H1 (cell line): ENCODE results near the gene ZNF770. TPM values are rescaled to one million over a fixed set of nuclear protein-coding genes. Genes with fewer than 3 reads are reported as not detected.

ENCODE experiments used
- CTCF ChIA-PET: fragments of 300-600 bp; sonication (Branson Sonifier 250); formaldehyde crosslinking; loops from one replicate; lab custom pipeline; 2021; ENCODE audit not compliant: partially characterized antibody; lab: Charles Lee
- POLR2A ChIA-PET: fragments of 300-600 bp; sonication (Branson Sonifier 250); formaldehyde crosslinking; loops from one replicate; lab custom pipeline; 2021; ENCODE audit warnings: inconsistent platforms; ENCODE audit not compliant: partially characterized antibody; lab: Charles Lee
- DNase-seq, 2 experiments: peaks; one replicate each; pipeline versions ENCODE4 v3.0.0 to v3.0.0-alpha.2; 2010 to 2022; ENCODE audit warnings: low spot score in 2 of 2, low read depth in 1 of 2, mixed read lengths in 1 of 2
- FAIRE-seq: peaks from 2 replicates; lab custom pipeline; 2011; peaks lifted over from hg19 to GRCh38; lab: Jason Lieb, UNC
- H2AFZ ChIP-seq: 2 replicates; pipeline ENCODE4 v1.8.1; 2012; ENCODE audit warnings: low read length, inconsistent platforms
- H2AK5ac ChIP-seq: 2 replicates; pipeline ENCODE4 v1.6.1; 2013; ENCODE audit warnings: low read depth, low read length
- H2BK120ac ChIP-seq: replicated peaks from 2 replicates; pipeline ENCODE3; 2013; ENCODE audit warnings: low read depth, low read length, inconsistent platforms
- H2BK12ac ChIP-seq: 2 replicates; pipeline ENCODE4 v1.6.1; 2013; ENCODE audit warnings: low read depth, low read length
- H2BK15ac ChIP-seq: 2 replicates; pipeline ENCODE4 v1.6.1; 2013; ENCODE audit warnings: low read length
- H2BK20ac ChIP-seq: 2 replicates; pipeline ENCODE4 v1.6.1; 2013; ENCODE audit warnings: low read length
- H2BK5ac ChIP-seq: 2 replicates; pipeline ENCODE4 v1.6.1; 2013; ENCODE audit warnings: low read depth, low read length
- H3K14ac ChIP-seq: 2 replicates; pipeline ENCODE4 v1.6.1; 2013; ENCODE audit warnings: inconsistent platforms; ENCODE audit not compliant: insufficient read length
- H3K18ac ChIP-seq: 2 replicates; pipeline ENCODE4 v1.6.1; 2013; ENCODE audit warnings: low read length; ENCODE audit errors: extremely low read depth
- H3K23ac ChIP-seq: 2 replicates; pipeline ENCODE4 v1.6.1; 2013; ENCODE audit warnings: inconsistent platforms; ENCODE audit not compliant: insufficient read length
- H3K23me2 ChIP-seq: 2 replicates; pipeline ENCODE4 v1.6.1; 2013; ENCODE audit warnings: low read depth, low read length
- H3K27ac ChIP-seq: 2 replicates; pipeline ENCODE4 v1.6.1; 2011; ENCODE audit warnings: low read depth, low read length, inconsistent platforms
- H3K27me3 ChIP-seq, 4 experiments: replicated peaks in 1 of 4; 1 replicate in 1 of 4; 2 replicates in 3 of 4; pipeline versions ENCODE4 v1.6.1 to v1.8.1; 2011 to 2013; ENCODE audit warnings: low read length in 3 of 4, mild to moderate bottlenecking in 3 of 4, inconsistent platforms in 2 of 4, mixed read lengths in 2 of 4, moderate library complexity in 1 of 4; ENCODE audit not compliant: control insufficient read depth in 3 of 4, insufficient read depth in 3 of 4; ENCODE audit errors: extremely low read depth in 1 of 4
- H3K36me3 ChIP-seq, 4 experiments: 2 replicates each; pipeline versions ENCODE4 v1.6.1 to v1.8.1; 2011 to 2013; ENCODE audit warnings: mild to moderate bottlenecking in 4 of 4, low read length in 3 of 4, moderate library complexity in 2 of 4, control low read depth in 1 of 4, inconsistent platforms in 1 of 4; ENCODE audit not compliant: insufficient read depth in 4 of 4, control insufficient read depth in 2 of 4
- H3K4ac ChIP-seq: replicated peaks from 2 replicates; pipeline ENCODE3; 2013; ENCODE audit warnings: low read length, low read depth, mixed read lengths, inconsistent platforms; ENCODE audit not compliant: insufficient read length
- H3K4me1 ChIP-seq, 4 experiments: replicated peaks in 1 of 4; 1 replicate in 1 of 4; 2 replicates in 3 of 4; pipeline versions ENCODE4 v1.6.1 to v1.8.1; 2011 to 2013; ENCODE audit warnings: low read length in 3 of 4, inconsistent platforms in 2 of 4, mixed read lengths in 1 of 4; ENCODE audit not compliant: insufficient read depth in 4 of 4, control insufficient read depth in 3 of 4
- H3K4me2 ChIP-seq, 2 experiments: 2 replicates each; pipeline versions ENCODE4 v1.6.1 to v1.8.1; 2011 to 2013; ENCODE audit warnings: low read depth in 2 of 2, low read length in 2 of 2, control low read depth in 1 of 2, inconsistent platforms in 1 of 2, mild to moderate bottlenecking in 1 of 2; ENCODE audit not compliant: insufficient read depth in 1 of 2
- H3K4me3 ChIP-seq, 4 experiments: fragments of 200-600, 300-600 bp in 1 of 4; sonication (generic), shearing (Covaris generic), sonication (Bioruptor Twin) in 1 of 4; 2 replicates each; pipeline versions ENCODE4 v1.5.1 to v1.8.1; 2011 to 2016; ENCODE audit warnings: low read length in 4 of 4, low read depth in 3 of 4, control low read depth in 2 of 4, inconsistent platforms in 2 of 4, mild to moderate bottlenecking in 2 of 4, mixed read lengths in 1 of 4, moderate library complexity in 1 of 4; ENCODE audit not compliant: insufficient read depth in 2 of 4; ENCODE audit errors: extremely low read depth in 1 of 4
- H3K56ac ChIP-seq: replicated peaks from 2 replicates; pipeline ENCODE3; 2013; ENCODE audit warnings: low read depth, mild to moderate bottlenecking, mixed read lengths, low read length, inconsistent platforms; ENCODE audit not compliant: insufficient read length
- H3K79me1 ChIP-seq: 2 replicates; pipeline ENCODE4 v1.6.1; 2013; ENCODE audit warnings: low read depth, low read length, control low read depth
- H3K79me2 ChIP-seq, 2 experiments: 2 replicates each; pipeline versions ENCODE4 v1.6.1 to v1.8.1; 2012 to 2013; ENCODE audit warnings: low read length in 2 of 2, mild to moderate bottlenecking in 2 of 2, inconsistent platforms in 1 of 2; ENCODE audit not compliant: insufficient read depth in 2 of 2, control insufficient read depth in 1 of 2
- H3K9ac ChIP-seq, 4 experiments: replicated peaks in 1 of 4; 1 replicate in 1 of 4; 2 replicates in 3 of 4; pipeline versions ENCODE4 v1.6.1 to v1.8.1; 2011 to 2013; ENCODE audit warnings: low read depth in 3 of 4, low read length in 3 of 4, control low read depth in 2 of 4, mild to moderate bottlenecking in 2 of 4, moderate library complexity in 2 of 4, inconsistent platforms in 1 of 4; ENCODE audit errors: extremely low read depth in 1 of 4
- H3K9me3 ChIP-seq, 2 experiments: 2 replicates each; pipeline versions ENCODE4 v1.6.1 to v1.8.1; 2012 to 2013; ENCODE audit warnings: mild to moderate bottlenecking in 2 of 2, moderate library complexity in 2 of 2, control low read depth in 1 of 2, inconsistent platforms in 1 of 2, low read depth in 1 of 2, low read length in 1 of 2, mixed read lengths in 1 of 2; ENCODE audit not compliant: insufficient read depth in 2 of 2
- H4K20me1 ChIP-seq, 2 experiments: replicated peaks in 1 of 2; 2 replicates each; pipeline versions ENCODE3 to v1.8.1; 2011 to 2013; ENCODE audit warnings: inconsistent platforms in 2 of 2, low read length in 2 of 2, mild to moderate bottlenecking in 1 of 2; ENCODE audit not compliant: insufficient read depth in 2 of 2, control insufficient read depth in 1 of 2
- H4K5ac ChIP-seq: 2 replicates; pipeline ENCODE4 v1.6.1; 2013; ENCODE audit warnings: low read length, low read depth, mixed read lengths, inconsistent platforms; ENCODE audit not compliant: insufficient read length
- H4K8ac ChIP-seq: 2 replicates; pipeline ENCODE4 v1.8.0; 2013; ENCODE audit warnings: mild to moderate bottlenecking, moderate library complexity, low read length, inconsistent platforms; ENCODE audit not compliant: insufficient read depth; ENCODE audit errors: extremely low read depth
- H4K91ac ChIP-seq: replicated peaks from 2 replicates; pipeline ENCODE3; 2013; ENCODE audit warnings: low read length, mixed read lengths, inconsistent platforms; ENCODE audit not compliant: insufficient read length
- BCL11A ChIP-seq, 2 experiments: IDR thresholded peaks; one replicate each; pipeline ENCODE4 v1.6.1; 2011; ENCODE audit warnings: low read depth in 2 of 2, low read length in 2 of 2, mild to moderate bottlenecking in 2 of 2
- KDM5A ChIP-seq: fragments of 200-600 bp; IDR thresholded peaks from 2 replicates; pipeline ENCODE4 v1.7.1; 2012; ENCODE audit warnings: mild to moderate bottlenecking, low read length, inconsistent platforms, mixed read lengths
- POU5F1 ChIP-seq: IDR thresholded peaks from 2 replicates; pipeline ENCODE4 v1.6.1; 2011; ENCODE audit warnings: low read depth, mild to moderate bottlenecking, low read length, moderate library complexity
- WGBS, 2 experiments: shearing (Covaris generic) in 1 of 2; methylation state at CpG; one replicate each; pipeline versions ENCODE4 v1.1.6 to v1.1.7; 2013 to 2015; ENCODE audit warnings: low lambda C conversion rate in 2 of 2, mixed read lengths in 2 of 2, inconsistent platforms in 1 of 2, low coverage in 1 of 2, missing lambda C conversion rate in 1 of 2; ENCODE audit not compliant: insufficient replicate concordance in 2 of 2, insufficient coverage in 1 of 2, insufficient read length in 1 of 2; ENCODE audit errors: extremely low coverage in 1 of 2, missing lambda C conversion rate in 1 of 2; 5-methylcytosine and 5-hydroxymethylcytosine counted together
- polyA plus RNA-seq, 7 experiments: library from polyadenylated mRNA; depleted of rRNA in 3 of 7; stranded (reverse) in 5 of 7; unstranded in 2 of 7; fragments of >200 nt in 5 of 7; fragments of 200-250 nt in 2 of 7; gene quantifications; 1 replicate in 5 of 7; 2 replicates in 1 of 7; 4 replicates in 1 of 7; pipeline versions ENCODE4 v1.2.1 to v1.2.3, GENCODE V29; 2011 to 2013; ENCODE audit warnings: missing spikeins in 2 of 7, mixed read lengths in 2 of 7
- total RNA-seq: library from RNA; stranded (reverse); fragmentation: NEBNext Ultra II Directional; extraction: Animal tissue kit (Norgen Biotek cat#: 25700); gene quantifications from 2 replicates; pipeline ENCODE4 v1.2.1, GENCODE V29; 2021

ZNF770 gene
- total and polyA plus RNA-seq, 2 of the 8 experiments (the other 6 are each of a cell fraction or from before 2014, with no cell fraction given): 24.8 to 143 TPM

DNA sequence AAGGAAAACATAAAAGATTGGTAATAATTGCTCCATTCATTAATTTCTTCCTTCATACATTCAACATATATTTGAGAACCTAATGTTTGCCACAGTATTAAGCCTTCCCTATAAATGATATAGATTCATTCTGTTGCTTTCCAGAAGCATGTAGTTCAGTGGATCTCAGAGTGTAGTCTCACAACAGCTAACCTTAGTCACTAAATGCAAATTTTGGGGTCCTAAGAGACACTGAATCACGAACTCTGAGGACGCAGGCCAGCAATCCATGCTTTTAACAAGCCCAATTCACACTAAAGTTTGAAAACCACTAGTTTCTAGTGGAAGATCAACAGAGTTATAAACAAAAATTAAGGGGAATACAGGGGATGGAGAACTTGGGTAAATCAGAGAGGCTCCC is 11.3 kb downstream of the ZNF770 start:
- Histone ChIP-seq H2BK20ac (no peak overlapping the region), H3K27me3 (no peaks in the 10 kb centered on the region), H2BK12ac (no peak overlapping the region), H3K56ac (no peak overlapping the region), H3K4me3 (no peak overlapping the region), H3K23ac (no peak overlapping the region), H3K23me2 (no peaks in the 10 kb centered on the region), H3K9me3 (no peaks in the 10 kb centered on the region), H3K9ac (no peak overlapping the region), H3K79me2 (peaks cover 0 to 11% of the 10 kb centered on the region in 2 experiments; a peak in 2 of 4 replicates), H3K36me3 (peaks cover 0 to 15% (median 3%) of the 10 kb centered on the region in 4 experiments; a peak in 3 of 8 replicates), H4K20me1 (no peaks in the 10 kb centered on the region), H4K5ac (no peak overlapping the region), H4K91ac (no peak overlapping the region), H2BK5ac (no peak overlapping the region), H2AFZ (no peak overlapping the region), H4K8ac (no peak overlapping the region), H3K79me1 (no peaks in the 10 kb centered on the region; the same call in 1 of the 2 replicates), H3K27ac (no peak overlapping the region), H3K4me2 (no peak overlapping the region), H3K14ac (no peak overlapping the region), H3K4ac (no peak overlapping the region), H2BK15ac (no peak overlapping the region), H2BK120ac (no peak overlapping the region), H3K4me1 (peaks cover 0 to 5% (median 2%) of the 10 kb centered on the region in 4 experiments; a peak in 2 of 7 replicates), H3K18ac (no peak overlapping the region), H2AK5ac (no peak overlapping the region)
- TF ChIP-seq KDM5A (no peak), BCL11A (IDR thresholded peaks at IDR 0.05; ENCODE audit: low read depth in 2 of 2, low read length in 2 of 2) (no peak), POU5F1 (no peak)
- CTCF ChIA-PET: interaction anchor here (0.9 to 1.7 kb wide), 3 partner anchors 10 to 50 kb away, joined by 3 to 4 read pairs (median 3); no protein-coding TSS in a partner anchor
- 36% methylated on average over 2 of the region's 2 CpGs; no CpG with 5 or more reads in 1 of the 2 experiments for WGBS, 2 experiments
- DNase-seq (no peak), FAIRE-seq (no peak)
- POLR2A ChIA-PET: interaction anchor here (1.0 to 3.9 kb wide), 6 partner anchors 8 to 42 kb away, joined by 3 to 28 read pairs (median 4); partner anchors contain the start of gene ZNF770
